ENCODE data around the gene SLC29A4. TPM values are rescaled to one million over a fixed set of nuclear protein-coding genes. Genes with fewer than 3 reads are reported as not detected.
A peak's percentile ranks its signal among the peaks of the same experiment; 100 is the strongest.

SLC29A4 gene
- total RNA-seq, 4 donors from 2014 or later, result 2.2 to 7.3 (median 5.2) TPM

DNA sequence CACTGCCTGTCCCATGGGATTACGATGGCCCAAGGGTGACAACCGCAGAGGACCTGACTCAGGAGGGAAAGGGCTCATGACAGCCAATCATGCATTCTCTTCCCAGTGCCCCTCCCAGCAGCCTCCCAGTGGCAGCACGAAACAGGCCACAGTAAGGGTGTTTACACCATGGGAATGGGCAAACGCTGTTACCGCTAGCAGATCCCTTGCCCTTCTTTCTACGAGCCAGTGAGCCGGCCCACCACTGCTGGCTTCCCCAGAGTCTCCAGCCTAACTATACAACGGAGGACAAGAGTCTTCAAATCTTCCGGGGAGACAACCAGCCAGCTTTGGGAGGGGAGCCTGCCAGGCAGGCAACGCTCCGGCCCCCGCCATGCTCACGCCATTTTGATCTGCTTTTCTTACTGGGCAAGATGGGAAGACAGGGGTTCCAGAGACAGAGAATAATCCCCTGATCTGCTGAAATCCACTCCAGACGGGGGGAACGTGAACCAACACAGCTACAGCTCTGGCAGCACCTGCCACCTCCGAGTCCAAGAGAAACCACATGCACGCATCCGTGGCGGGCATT is 69.8 kb downstream of the SLC29A4 start:
- Histone ChIP-seq H3K27ac (no peak overlapping the region), H3K27me3 (no peaks in the 10 kb centered on the region), H3K36me3 (peaks cover 74% of the 10 kb centered on the region), H3K9me3 (no peaks in the 10 kb centered on the region), H3K4me3 (no peak overlapping the region), H3K4me1 (peaks cover 22% of the 10 kb centered on the region)
- TF ChIP-seq EP300 (IDR thresholded peaks at IDR 0.05) (no peak), POLR2A (IDR thresholded peaks at IDR 0.05) (no peak), POLR2AphosphoS5 (IDR thresholded peaks at IDR 0.05) (no peak)
- TF ChIP-seq, protein P1, sequence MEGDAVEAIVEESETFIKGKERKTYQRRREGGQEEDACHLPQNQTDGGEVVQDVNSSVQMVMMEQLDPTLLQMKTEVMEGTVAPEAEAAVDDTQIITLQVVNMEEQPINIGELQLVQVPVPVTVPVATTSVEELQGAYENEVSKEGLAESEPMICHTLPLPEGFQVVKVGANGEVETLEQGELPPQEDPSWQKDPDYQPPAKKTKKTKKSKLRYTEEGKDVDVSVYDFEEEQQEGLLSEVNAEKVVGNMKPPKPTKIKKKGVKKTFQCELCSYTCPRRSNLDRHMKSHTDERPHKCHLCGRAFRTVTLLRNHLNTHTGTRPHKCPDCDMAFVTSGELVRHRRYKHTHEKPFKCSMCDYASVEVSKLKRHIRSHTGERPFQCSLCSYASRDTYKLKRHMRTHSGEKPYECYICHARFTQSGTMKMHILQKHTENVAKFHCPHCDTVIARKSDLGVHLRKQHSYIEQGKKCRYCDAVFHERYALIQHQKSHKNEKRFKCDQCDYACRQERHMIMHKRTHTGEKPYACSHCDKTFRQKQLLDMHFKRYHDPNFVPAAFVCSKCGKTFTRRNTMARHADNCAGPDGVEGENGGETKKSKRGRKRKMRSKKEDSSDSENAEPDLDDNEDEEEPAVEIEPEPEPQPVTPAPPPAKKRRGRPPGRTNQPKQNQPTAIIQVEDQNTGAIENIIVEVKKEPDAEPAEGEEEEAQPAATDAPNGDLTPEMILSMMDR (IDR thresholded peaks at IDR 0.05), result no peak
- DNase-seq (ENCODE audit: low spot score in 2 of 2), result no peak
- WGBS, result 92% methylated on average over 17 of the region's 19 CpGs

DNA sequence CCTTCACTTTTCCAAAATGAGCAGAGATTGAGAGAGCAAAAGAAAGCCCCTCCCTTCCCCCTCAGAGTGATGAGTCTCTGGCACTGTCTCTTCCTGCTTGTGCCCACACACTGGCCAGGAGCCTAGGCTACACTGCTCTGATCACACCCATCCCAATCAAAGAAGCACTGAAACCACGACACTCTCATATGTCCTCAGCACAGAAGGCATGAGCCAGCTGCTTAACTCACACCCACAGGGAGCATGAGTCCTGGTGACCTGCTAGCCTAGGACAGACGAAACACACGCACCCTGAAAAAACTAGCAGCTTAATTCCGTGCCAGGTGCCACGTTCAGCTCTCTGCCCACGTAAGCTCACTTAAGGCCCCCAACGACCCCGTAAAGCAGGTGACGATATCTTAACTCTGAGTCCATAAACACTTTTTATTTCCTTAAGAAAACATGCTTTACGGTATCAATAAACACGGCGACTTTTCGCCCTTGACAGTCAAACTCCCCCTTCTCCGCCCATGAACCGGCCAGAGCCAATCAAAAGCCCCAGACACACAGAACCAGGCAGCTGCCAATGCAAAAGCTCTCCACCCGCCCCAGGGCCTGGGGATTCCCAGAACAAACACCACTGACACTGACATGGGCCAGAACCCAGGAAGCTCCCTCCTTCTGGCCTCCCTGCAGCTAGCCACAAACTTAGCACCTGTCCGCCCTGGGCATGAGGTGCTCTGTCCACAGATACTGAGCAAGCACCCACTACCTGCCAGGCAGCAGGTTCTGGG is 71.9 kb downstream of the SLC29A4 start:
- TF ChIP-seq POLR2A (IDR thresholded peaks at IDR 0.05), result no peak
- no peak for TF ChIP-seq EP300 (IDR thresholded peaks at IDR 0.05)
- peaks cover 73% of the 10 kb centered on the region for H3K36me3 ChIP-seq
- peak overlapping the region; percentile 70 for H3K27ac ChIP-seq
- H3K9me3 ChIP-seq, result no peaks in the 10 kb centered on the region
- H3K4me3 ChIP-seq, result peak overlapping the region; percentile 16
- WGBS, result 38% methylated on average over 17 of the region's 17 CpGs
- DNase-seq (ENCODE audit: low spot score in 2 of 2), result peak; percentile 85 to 88
- no peaks in the 10 kb centered on the region for H3K27me3 ChIP-seq
- peaks cover 44% of the 10 kb centered on the region for H3K4me1 ChIP-seq

Other genes with a start within 250 kb of the SLC29A4 start
- 10 to 100 TPM in 2 of 4 donors, 1 to 10 TPM in 2; 6.4 to 15.0 (median 9.6) TPM for gene RBAK, start 237.1 kb upstream of the SLC29A4 start, total RNA-seq
- gene WIPI2, start 92.7 kb upstream of the SLC29A4 start, total RNA-seq, result 10 to 100 TPM; 57.6 to 92.6 (median 71.5) TPM
- gene TNRC18, start 140.9 kb downstream of the SLC29A4 start, total RNA-seq, result 100 to 1,000 TPM in 2 of 4 donors, 10 to 100 TPM in 2; 81.1 to 160 (median 104) TPM
- 10 to 100 TPM; 12.2 to 19.0 (median 16.8) TPM for gene FBXL18, start 230.9 kb downstream of the SLC29A4 start, total RNA-seq
- gene ACTB, start 247.7 kb downstream of the SLC29A4 start, total RNA-seq, result 1,000 to 10,000 TPM; 1,382 to 2,494 (median 2,273) TPM

Measured in suprapubic skin (tissue), 4 donors.